IMR-90 (cell line): ENCODE measurements around the gene OR3A3. TPM values are rescaled to one million over a fixed set of nuclear protein-coding genes. Genes with fewer than 3 reads are reported as not detected.

Source experiments
- ATAC-seq: fragments of 200-7000 bp; cut with Tn5 transposase; 2 replicates; pipeline ENCODE4 v1.9.1; 2020; ENCODE audit warnings: low read depth, mild to moderate bottlenecking, moderate library complexity
- BruUV-seq: library from RNA; stranded (reverse); fragments of 400-500 nt; replicated peaks from 2 replicates; lab custom pipeline; 2021; lab: Mats Ljungman, UMichigan
- CTCF ChIA-PET: fragments of 300-600 bp; formaldehyde crosslinking; extraction: SDS; loops from one replicate; lab custom pipeline; 2021; ENCODE audit warnings: antibody characterized with exemption; lab: Yijun Ruan, JAX
- POLR2A ChIA-PET: fragments of 300-600 bp; sonication (Branson Sonifier 250); formaldehyde crosslinking; loops from one replicate; lab custom pipeline; 2022; ENCODE audit warnings: antibody characterized with exemption; ENCODE audit not compliant: unreplicated experiment; lab: Charles Lee
- DNase-seq: peaks from one replicate; pipeline ENCODE4 v3.0.0; 2013
- H2AFZ ChIP-seq: replicated peaks from 2 replicates; pipeline ENCODE3; 2013; ENCODE audit warnings: low read length, mild to moderate bottlenecking; ENCODE audit not compliant: poor library complexity
- H2AK5ac ChIP-seq: 2 replicates; pipeline ENCODE4 v1.6.1; 2013; ENCODE audit warnings: low read depth, low read length, inconsistent platforms
- H2AK9ac ChIP-seq: replicated peaks from 2 replicates; pipeline ENCODE3; 2013; ENCODE audit warnings: mild to moderate bottlenecking, low read depth, low read length, moderate library complexity; ENCODE audit not compliant: poor library complexity
- H2BK120ac ChIP-seq: 2 replicates; pipeline ENCODE4 v1.6.1; 2013; ENCODE audit warnings: low read depth, low read length, inconsistent platforms
- H2BK15ac ChIP-seq: 3 replicates; pipeline ENCODE4 v1.6.1; 2013; ENCODE audit warnings: low read depth, low read length, inconsistent platforms
- H2BK20ac ChIP-seq: 2 replicates; pipeline ENCODE4 v1.6.1; 2013; ENCODE audit warnings: low read depth, mild to moderate bottlenecking, inconsistent platforms, low read length, moderate library complexity
- H2BK5ac ChIP-seq: 2 replicates; pipeline ENCODE4 v1.6.1; 2013; ENCODE audit warnings: mild to moderate bottlenecking, low read depth, low read length, inconsistent platforms; ENCODE audit not compliant: poor library complexity, severe bottlenecking
- H3K14ac ChIP-seq: replicated peaks from 2 replicates; pipeline ENCODE4 v1.6.1; 2013; ENCODE audit warnings: low read depth, low read length, inconsistent platforms
- H3K18ac ChIP-seq: 2 replicates; pipeline ENCODE4 v1.6.1; 2013; ENCODE audit warnings: low read depth, low read length, control low read depth
- H3K23ac ChIP-seq: 2 replicates; pipeline ENCODE4 v1.6.1; 2013; ENCODE audit warnings: low read depth, low read length, inconsistent platforms
- H3K27ac ChIP-seq: 2 replicates; pipeline ENCODE4 v1.5.1; 2013; ENCODE audit warnings: mild to moderate bottlenecking, control low read depth, low read length; ENCODE audit not compliant: insufficient read depth
- H3K27me3 ChIP-seq: 2 replicates; pipeline ENCODE4 v1.6.1; 2013; ENCODE audit warnings: low read length; ENCODE audit not compliant: control insufficient read depth, insufficient read depth
- H3K36me3 ChIP-seq: 2 replicates; pipeline ENCODE4 v1.6.1; 2013; ENCODE audit warnings: low read length, mixed read lengths; ENCODE audit not compliant: control insufficient read depth, insufficient read depth
- H3K4ac ChIP-seq: 2 replicates; pipeline ENCODE4 v1.6.1; 2013; ENCODE audit warnings: low read depth, low read length, inconsistent platforms
- H3K4me1 ChIP-seq: 2 replicates; pipeline ENCODE4 v1.6.1; 2013; ENCODE audit warnings: low read length, mixed read lengths; ENCODE audit not compliant: control insufficient read depth, insufficient read depth
- H3K4me2 ChIP-seq: 2 replicates; pipeline ENCODE4 v1.6.1; 2013; ENCODE audit warnings: low read depth, mild to moderate bottlenecking, control low read depth, low read length, moderate library complexity
- H3K4me3 ChIP-seq: 2 replicates; pipeline ENCODE4 v1.5.1; 2013; ENCODE audit warnings: low read depth, mild to moderate bottlenecking, control low read depth, low read length, moderate library complexity; ENCODE audit not compliant: insufficient read depth
- H3K56ac ChIP-seq: 2 replicates; pipeline ENCODE4 v1.6.1; 2013; ENCODE audit warnings: low read length, inconsistent platforms; ENCODE audit not compliant: insufficient read depth; ENCODE audit errors: extremely low read depth
- H3K79me1 ChIP-seq, 2 experiments: 2 replicates each; pipeline ENCODE4 v1.6.1; 2013; ENCODE audit warnings: low read length in 2 of 2, inconsistent platforms in 1 of 2, low read depth in 1 of 2
- H3K9ac ChIP-seq: 2 replicates; pipeline ENCODE4 v1.6.1; 2013; ENCODE audit warnings: low read depth, low read length, control low read depth
- H3K9me1 ChIP-seq: 2 replicates; pipeline ENCODE4 v1.6.1; 2013; ENCODE audit warnings: low read length, inconsistent platforms; ENCODE audit not compliant: insufficient read depth
- H3K9me3 ChIP-seq: 2 replicates; pipeline ENCODE4 v1.6.1; 2013; ENCODE audit warnings: low read length; ENCODE audit not compliant: control insufficient read depth, insufficient read depth
- H4K20me1 ChIP-seq: 2 replicates; pipeline ENCODE4 v1.6.1; 2013; ENCODE audit warnings: low read length, inconsistent platforms; ENCODE audit not compliant: insufficient read depth
- H4K5ac ChIP-seq: 2 replicates; pipeline ENCODE4 v1.6.1; 2013; ENCODE audit warnings: mild to moderate bottlenecking, low read depth, low read length, control low read depth
- H4K8ac ChIP-seq, 2 experiments: 2 replicates each; pipeline ENCODE4 v1.6.1; 2013; ENCODE audit warnings: low read depth in 2 of 2, low read length in 2 of 2, control low read depth in 1 of 2, inconsistent platforms in 1 of 2
- H4K91ac ChIP-seq: 2 replicates; pipeline ENCODE4 v1.6.1; 2013; ENCODE audit warnings: low read depth, low read length, inconsistent platforms; ENCODE audit not compliant: insufficient read depth
- BHLHE40 ChIP-seq: fragments of 150-350 bp; IDR thresholded peaks from 2 replicates; pipeline ENCODE4 v1.6.1; 2016; ENCODE audit warnings: mild to moderate bottlenecking, low read depth, low read length
- FOS ChIP-seq: fragments of 150-350 bp; IDR thresholded peaks from 2 replicates; pipeline ENCODE4 v1.6.1; 2016; ENCODE audit warnings: low read depth, low read length
- WGBS, 2 experiments: methylation state at CpG; one replicate each; pipeline versions ENCODE4 v1.1.5 to v1.1.7; 2013; ENCODE audit warnings: missing lambda C conversion rate in 2 of 2; ENCODE audit not compliant: insufficient read length in 1 of 2; ENCODE audit errors: extremely low coverage in 2 of 2; 5-methylcytosine and 5-hydroxymethylcytosine counted together
- dilution Hi-C: fragments of 300-500 bp; cut with HindIII; formaldehyde crosslinking; loops from one replicate; pipeline ENCODE4 v1.14.3; 2018; ENCODE audit warnings: low sequenced_read_pairs; ENCODE audit not compliant: unreplicated experiment
- in situ Hi-C: fragments of 300-500 bp; cut with MboI; formaldehyde crosslinking; loops from 3 replicates; pipeline ENCODE4 v1.14.3; 2019; ENCODE audit warnings: low sequenced_read_pairs, inconsistent platforms, mixed read lengths
- intact Hi-C: fragments of 100-400 bp; cut with micrococcal nuclease; formaldehyde crosslinking; loops from 2 replicates; pipeline ENCODE4 v1.10.0; 2022
- polyA plus RNA-seq, 3 experiments: library from polyadenylated mRNA; depleted of rRNA; stranded (reverse); fragments of >200 nt; gene quantifications; 2 replicates each; pipeline ENCODE4 v1.2.3, GENCODE V29; 2012; ENCODE audit warnings: low replicate concordance in 1 of 3
- total RNA-seq: library from RNA; depleted of rRNA; stranded (reverse); fragments of >200 nt; gene quantifications from 2 replicates; pipeline ENCODE4 v1.2.3, GENCODE V29; 2012

The OR3A3 gene
- total and polyA plus RNA-seq, 2 of the 4 experiments (the other 2 are of a cell fraction): not detected

DNA sequence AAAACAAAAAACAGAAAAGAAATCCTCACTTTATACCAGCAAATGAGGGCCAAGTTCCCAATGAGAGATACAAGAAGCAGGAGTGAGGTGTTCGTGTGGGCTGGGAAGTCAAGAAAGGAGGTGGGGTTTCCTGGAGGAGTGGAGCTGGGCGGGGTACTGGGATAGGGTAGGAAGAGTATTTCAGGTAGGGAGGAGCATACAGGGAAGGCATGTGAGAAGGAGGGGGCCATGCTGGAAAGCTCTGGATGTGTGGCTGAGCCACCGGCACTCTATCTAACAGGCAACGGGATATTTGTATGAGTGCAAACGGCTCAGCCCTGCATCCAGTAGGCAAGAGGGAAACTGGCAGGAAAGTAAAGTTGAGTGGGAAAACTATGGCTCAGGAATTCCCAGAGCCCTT lies 29.2 kb upstream of the OR3A3 start:
- no peak overlapping the region for H3K14ac ChIP-seq
- H4K5ac ChIP-seq: no peak overlapping the region
- H4K20me1 ChIP-seq: no peaks in the 10 kb centered on the region
- in situ Hi-C loops: no loop called here
- no peak overlapping the region for H2BK5ac ChIP-seq
- H3K4me3 ChIP-seq: no peak overlapping the region
- intact Hi-C loops: no loop called here
- no peak overlapping the region for H2BK120ac ChIP-seq
- H2BK15ac ChIP-seq: no peak overlapping the region
- H3K23ac ChIP-seq: no peak overlapping the region
- no peak overlapping the region for H3K9ac ChIP-seq
- H3K9me1 ChIP-seq: no peaks in the 10 kb centered on the region
- ChIA-PET CTCF (no interaction called here), POLR2A (no interaction called here)
- H2AK5ac ChIP-seq: no peak overlapping the region
- no peak overlapping the region for H2AFZ ChIP-seq
- H2AK9ac ChIP-seq: no peak overlapping the region
- no peak overlapping the region for H3K4ac ChIP-seq
- H3K4me2 ChIP-seq: no peak overlapping the region
- no peaks in the 10 kb centered on the region for H3K79me1 ChIP-seq
- H3K56ac ChIP-seq: no peak overlapping the region
- dilution Hi-C loops: no loop called here
- H4K91ac ChIP-seq: no peak overlapping the region
- H3K27ac ChIP-seq: no peak overlapping the region
- no peak overlapping the region for H2BK20ac ChIP-seq
- H3K9me3 ChIP-seq: peaks cover 29% of the 10 kb centered on the region
- DNase-seq (no peak), ATAC-seq (no peak)
- 17% methylated on average over 1 of the region's 5 CpGs; no CpG with 5 or more reads in 1 of the 2 experiments for WGBS, 2 experiments
- no peak for TF ChIP-seq BHLHE40
- TF ChIP-seq FOS: no peak
- H3K18ac ChIP-seq: no peak overlapping the region
- no peaks in the 10 kb centered on the region for H3K36me3 ChIP-seq
- H3K27me3 ChIP-seq: no peaks in the 10 kb centered on the region
- no TSS peak for BruUV-seq
- H3K4me1 ChIP-seq: no peaks in the 10 kb centered on the region
- H4K8ac ChIP-seq: no peak overlapping the region
